Measurements from ENCODE around the gene MARCHF10. TPM values are rescaled to one million over a fixed set of nuclear protein-coding genes. Genes with fewer than 3 reads are reported as not detected.

MARCHF10 gene
- total RNA-seq, 1 donor = not detected

GRCh38 chr17:62804822-62805221 is 3.3 kb downstream of the MARCHF10 start:
- H3K9me3 ChIP-seq (ENCODE audit: low read depth, low read length) = no peaks in the 10 kb centered on the region
- peaks cover 13% of the 10 kb centered on the region for H3K27me3 ChIP-seq (ENCODE audit: insufficient read depth, low read length)
- H3K4me3 ChIP-seq (ENCODE audit: low read length) = no peak overlapping the region
- no peaks in the 10 kb centered on the region for H3K4me1 ChIP-seq (ENCODE audit: insufficient read depth, low read length)

DNA sequence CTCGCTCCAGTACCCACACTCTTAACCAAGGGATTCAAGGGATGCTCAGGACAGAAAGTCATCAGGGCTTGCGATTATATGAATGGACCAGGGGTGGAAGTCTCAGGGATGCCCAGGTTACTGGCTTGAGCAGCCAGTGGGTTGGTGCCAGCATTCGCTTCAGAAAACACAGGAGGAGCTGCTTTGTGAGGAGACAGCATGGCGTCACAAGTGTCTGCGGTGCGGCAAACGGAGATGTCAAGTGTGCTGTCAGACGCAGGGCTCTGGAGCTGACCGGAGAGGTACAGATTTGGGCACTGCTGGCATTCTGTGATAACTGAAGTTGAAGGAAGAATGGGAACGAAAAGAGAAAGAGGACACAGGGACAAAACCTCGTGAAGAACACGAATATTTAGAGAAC is 4.1 kb downstream of the MARCHF10 start:
- no peaks in the 10 kb centered on the region for H3K9me3 ChIP-seq (ENCODE audit: low read depth, low read length)
- H3K27me3 ChIP-seq (ENCODE audit: insufficient read depth, low read length) = peaks cover 13% of the 10 kb centered on the region
- H3K4me3 ChIP-seq (ENCODE audit: low read length) = no peak overlapping the region
- H3K4me1 ChIP-seq (ENCODE audit: insufficient read depth, low read length) = no peaks in the 10 kb centered on the region

DNA sequence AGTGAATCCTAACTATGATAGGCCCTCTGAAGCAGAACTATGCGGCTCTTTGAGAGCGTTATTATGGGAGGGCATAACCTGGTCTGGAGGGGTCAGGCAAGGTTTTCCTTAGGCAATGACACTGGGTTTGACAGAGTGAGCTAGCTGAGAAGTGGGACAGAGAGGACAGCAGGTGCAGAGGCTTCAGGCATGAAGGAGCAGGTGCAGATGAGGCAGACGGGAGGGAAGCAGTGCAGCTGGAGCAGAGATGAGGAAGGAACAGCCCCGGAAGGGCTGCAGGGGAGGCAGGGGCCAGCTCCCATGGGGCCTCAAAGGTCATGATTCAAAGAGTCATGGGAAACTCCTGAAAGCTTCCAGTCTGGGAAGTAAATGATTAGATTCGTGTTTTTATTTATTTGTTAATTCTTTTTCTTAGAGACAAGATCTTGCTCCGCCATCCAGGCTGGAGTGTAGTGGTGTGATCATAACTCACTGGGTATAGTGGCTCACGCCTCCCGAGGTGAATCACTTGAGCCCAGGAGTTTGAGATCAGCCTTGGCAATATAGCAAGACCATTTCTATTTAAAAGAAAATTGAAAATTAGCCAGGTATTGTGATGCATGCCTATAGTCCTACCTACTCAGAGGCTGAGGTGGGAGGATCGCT is 5.4 kb downstream of the MARCHF10 start:
- H3K4me1 ChIP-seq (ENCODE audit: insufficient read depth, low read length) = no peaks in the 10 kb centered on the region
- no peaks in the 10 kb centered on the region for H3K9me3 ChIP-seq (ENCODE audit: low read depth, low read length)
- peaks cover 8% of the 10 kb centered on the region for H3K27me3 ChIP-seq (ENCODE audit: insufficient read depth, low read length)
- H3K4me3 ChIP-seq (ENCODE audit: low read length) = no peak overlapping the region

DNA sequence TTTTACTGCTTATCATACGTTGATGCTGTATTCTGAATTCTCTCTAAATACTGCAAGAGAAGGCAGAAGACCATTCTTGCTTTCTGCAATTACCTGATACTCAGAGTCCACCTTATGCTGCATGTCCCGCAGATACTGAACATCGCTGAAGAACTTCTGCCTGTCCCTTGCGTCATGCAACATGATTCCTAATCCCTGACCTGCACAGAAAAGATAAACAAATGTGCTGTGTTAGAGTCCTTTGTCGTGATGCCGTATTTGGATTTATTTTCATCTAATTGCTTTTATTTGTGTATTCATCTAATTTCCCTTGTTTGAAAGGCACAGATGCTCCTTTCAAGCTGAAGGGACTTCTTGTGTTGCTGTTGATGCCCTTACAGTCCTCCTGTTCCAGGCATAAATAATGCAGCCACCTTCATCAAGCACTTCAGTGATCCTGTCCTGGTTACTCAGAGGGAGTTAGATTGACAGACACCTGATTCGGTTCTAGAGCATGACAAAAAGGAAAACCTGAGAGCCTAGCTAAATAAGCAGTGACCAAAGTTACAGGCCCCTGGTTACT is 6.5 kb downstream of the MARCHF10 start:
- H3K9me3 ChIP-seq (ENCODE audit: low read depth, low read length) = no peaks in the 10 kb centered on the region

GRCh38 chr17:62800585-62800984 is 7.5 kb downstream of the MARCHF10 start:
- no peaks in the 10 kb centered on the region for H3K27me3 ChIP-seq (ENCODE audit: insufficient read depth, low read length)
- no peaks in the 10 kb centered on the region for H3K9me3 ChIP-seq (ENCODE audit: low read depth, low read length)
- no peak overlapping the region for H3K4me3 ChIP-seq (ENCODE audit: low read length)
- no peaks in the 10 kb centered on the region for H3K4me1 ChIP-seq (ENCODE audit: insufficient read depth, low read length)

More for the DNA sequence above, 6.5 kb downstream of the MARCHF10 start:
- Histone ChIP-seq H3K4me1 (ENCODE audit: insufficient read depth, low read length) (no peaks in the 10 kb centered on the region), H3K27me3 (ENCODE audit: insufficient read depth, low read length) (peaks cover 4% of the 10 kb centered on the region), H3K4me3 (ENCODE audit: low read length) (no peak overlapping the region)

DNA sequence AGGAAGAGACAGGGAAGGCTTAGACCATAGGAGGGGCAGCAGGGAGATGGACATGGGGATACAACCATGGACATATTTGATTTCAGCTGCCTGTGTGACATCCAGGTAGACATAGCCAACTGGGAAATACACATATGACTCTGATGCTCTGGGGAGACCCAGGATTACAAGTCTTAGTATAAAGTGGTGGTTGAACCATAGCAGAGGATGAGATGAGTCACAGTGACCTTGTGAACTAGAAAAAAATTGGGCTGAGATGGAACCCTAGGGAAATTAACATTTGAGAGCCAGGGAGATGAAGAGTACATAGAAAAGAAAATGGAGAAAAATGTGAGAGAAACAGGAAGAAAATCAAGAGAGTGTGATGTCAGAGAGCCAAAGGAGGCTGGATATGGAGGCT is 10.2 kb downstream of the MARCHF10 start:
- Histone ChIP-seq H3K9me3 (ENCODE audit: low read depth, low read length) (no peaks in the 10 kb centered on the region), H3K4me1 (ENCODE audit: insufficient read depth, low read length) (peaks cover 7% of the 10 kb centered on the region), H3K4me3 (ENCODE audit: low read length) (no peak overlapping the region), H3K27me3 (ENCODE audit: insufficient read depth, low read length) (no peaks in the 10 kb centered on the region)

DNA sequence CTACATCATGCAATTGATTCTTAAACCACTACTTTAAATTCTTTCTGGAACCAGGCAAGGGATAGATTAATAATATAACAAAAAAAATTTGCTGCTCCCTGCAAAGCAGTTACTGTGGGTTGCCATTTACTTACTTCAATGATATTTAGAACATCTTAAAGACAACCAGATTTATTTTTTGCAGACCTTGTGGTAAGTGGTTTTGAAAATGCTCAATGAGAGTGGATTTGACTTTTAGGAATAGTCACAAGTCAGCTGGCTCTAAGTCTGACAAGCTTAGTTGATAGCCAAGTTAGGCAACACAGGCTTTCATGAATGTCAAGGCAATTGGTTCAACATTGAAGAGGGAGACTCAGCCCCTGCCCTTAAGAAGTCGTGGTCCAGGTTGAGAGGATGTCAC is 11.8 kb downstream of the MARCHF10 start:
- Histone ChIP-seq H3K4me1 (ENCODE audit: insufficient read depth, low read length) (peaks cover 7% of the 10 kb centered on the region), H3K4me3 (ENCODE audit: low read length) (no peak overlapping the region), H3K9me3 (ENCODE audit: low read depth, low read length) (no peaks in the 10 kb centered on the region), H3K27me3 (ENCODE audit: insufficient read depth, low read length) (no peaks in the 10 kb centered on the region)

GRCh38 chr17:62794666-62794971 is 13.5 kb downstream of the MARCHF10 start:
- Histone ChIP-seq H3K27me3 (ENCODE audit: insufficient read depth, low read length) (no peaks in the 10 kb centered on the region), H3K9me3 (ENCODE audit: low read depth, low read length) (no peaks in the 10 kb centered on the region), H3K4me1 (ENCODE audit: insufficient read depth, low read length) (peaks cover 7% of the 10 kb centered on the region), H3K4me3 (ENCODE audit: low read length) (no peak overlapping the region)

DNA sequence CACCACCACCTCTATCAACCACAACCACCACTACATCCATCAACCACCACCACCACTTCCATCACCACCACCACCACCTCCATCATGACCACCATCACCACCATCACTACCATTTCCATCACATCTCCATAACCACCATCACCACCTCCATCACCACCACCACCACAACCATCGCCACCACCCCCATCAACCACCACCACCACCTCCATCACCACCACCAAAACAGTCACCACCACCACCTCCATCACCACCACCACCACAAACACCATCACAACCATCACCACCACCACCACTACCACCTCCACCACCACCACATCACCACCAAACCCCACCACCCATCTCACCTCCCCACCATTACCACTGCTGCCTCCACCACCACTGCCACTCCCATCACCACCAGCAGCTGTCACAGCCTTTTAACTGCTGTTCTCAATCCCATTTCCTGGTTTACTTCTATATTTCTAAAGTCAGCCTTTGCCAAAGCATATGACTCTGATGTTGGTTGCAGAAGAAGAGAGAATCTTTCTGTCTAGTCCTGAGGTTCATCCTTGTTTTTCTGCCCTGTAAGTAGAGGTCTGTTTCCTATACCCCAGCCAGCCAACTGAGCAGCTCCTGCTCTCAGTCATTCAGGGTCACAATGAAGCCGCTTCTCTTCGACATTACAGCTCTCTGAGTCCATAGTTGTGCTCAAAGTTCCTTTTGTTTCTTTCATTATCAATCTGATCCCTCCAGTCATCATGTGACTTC is 14.0 kb downstream of the MARCHF10 start:
- Histone ChIP-seq H3K27me3 (ENCODE audit: insufficient read depth, low read length) (no peaks in the 10 kb centered on the region), H3K4me1 (ENCODE audit: insufficient read depth, low read length) (peaks cover 7% of the 10 kb centered on the region), H3K9me3 (ENCODE audit: low read depth, low read length) (no peaks in the 10 kb centered on the region), H3K4me3 (ENCODE audit: low read length) (no peak overlapping the region)

DNA sequence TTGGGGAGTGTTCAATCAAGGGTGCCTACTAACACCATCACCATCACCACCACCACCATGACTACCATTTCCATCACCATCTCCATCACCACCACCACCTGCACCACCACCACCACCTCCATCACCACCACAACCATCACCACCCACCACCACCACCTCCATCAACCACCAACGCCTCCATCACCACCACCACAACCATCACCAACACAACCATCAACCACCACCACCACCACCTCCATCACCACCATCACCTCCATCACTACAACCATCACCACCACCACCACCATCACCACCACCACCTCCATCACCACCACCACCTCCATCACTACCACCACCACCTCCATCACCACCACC is 15.7 kb downstream of the MARCHF10 start:
- H3K27me3 ChIP-seq (ENCODE audit: insufficient read depth, low read length) = no peaks in the 10 kb centered on the region
- no peaks in the 10 kb centered on the region for H3K9me3 ChIP-seq (ENCODE audit: low read depth, low read length)
- no peak overlapping the region for H3K4me3 ChIP-seq (ENCODE audit: low read length)
- peaks cover 7% of the 10 kb centered on the region for H3K4me1 ChIP-seq (ENCODE audit: insufficient read depth, low read length)

GRCh38 chr17:62791767-62792446 is 16.2 kb downstream of the MARCHF10 start:
- H3K27me3 ChIP-seq (ENCODE audit: insufficient read depth, low read length) = no peaks in the 10 kb centered on the region

DNA sequence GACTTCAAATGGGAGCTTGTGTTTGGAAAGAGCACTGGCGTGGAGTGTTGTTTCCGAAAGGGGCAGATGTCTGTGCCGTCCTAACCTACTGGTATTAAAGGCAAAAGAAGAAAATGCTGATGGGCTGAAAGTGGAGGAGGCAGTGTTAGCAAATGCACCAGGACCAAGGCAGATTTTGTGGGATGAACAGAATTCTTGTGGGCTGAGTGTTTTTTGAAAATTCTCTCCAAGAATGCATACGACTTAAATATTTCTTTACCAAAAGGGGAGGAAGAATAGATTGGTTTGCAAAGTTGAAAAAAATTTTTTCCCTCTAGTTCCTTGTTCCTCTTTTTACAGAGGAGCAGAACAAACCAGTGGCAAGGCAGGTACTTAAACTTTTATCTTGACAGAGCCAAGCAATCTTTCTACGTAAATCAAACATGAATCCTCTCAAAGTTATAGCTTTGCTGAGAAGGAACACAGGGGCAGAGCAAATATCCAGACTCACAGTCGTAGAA is 16.8 kb downstream of the MARCHF10 start:
- Histone ChIP-seq H3K4me3 (ENCODE audit: low read length) (no peak overlapping the region), H3K27me3 (ENCODE audit: insufficient read depth, low read length) (no peaks in the 10 kb centered on the region), H3K4me1 (ENCODE audit: insufficient read depth, low read length) (peaks cover 7% of the 10 kb centered on the region), H3K9me3 (ENCODE audit: low read depth, low read length) (no peaks in the 10 kb centered on the region)

More at GRCh38 chr17:62791767-62792446, 16.2 kb downstream of the MARCHF10 start:
- Histone ChIP-seq H3K9me3 (ENCODE audit: low read depth, low read length) (no peaks in the 10 kb centered on the region), H3K4me3 (ENCODE audit: low read length) (no peak overlapping the region), H3K4me1 (ENCODE audit: insufficient read depth, low read length) (peaks cover 7% of the 10 kb centered on the region)

GRCh38 chr17:62790564-62790986 is 17.5 kb downstream of the MARCHF10 start:
- H3K9me3 ChIP-seq (ENCODE audit: low read depth, low read length) = no peaks in the 10 kb centered on the region
- H3K4me3 ChIP-seq (ENCODE audit: low read length) = no peak overlapping the region
- H3K4me1 ChIP-seq (ENCODE audit: insufficient read depth, low read length) = peaks cover 7% of the 10 kb centered on the region
- H3K27me3 ChIP-seq (ENCODE audit: insufficient read depth, low read length) = no peaks in the 10 kb centered on the region

GRCh38 chr17:62787366-62787765 is 20.7 kb downstream of the MARCHF10 start:
- Histone ChIP-seq H3K4me1 (ENCODE audit: insufficient read depth, low read length) (no peaks in the 10 kb centered on the region), H3K9me3 (ENCODE audit: low read depth, low read length) (no peaks in the 10 kb centered on the region), H3K4me3 (ENCODE audit: low read length) (no peak overlapping the region), H3K27me3 (ENCODE audit: insufficient read depth, low read length) (no peaks in the 10 kb centered on the region)

DNA sequence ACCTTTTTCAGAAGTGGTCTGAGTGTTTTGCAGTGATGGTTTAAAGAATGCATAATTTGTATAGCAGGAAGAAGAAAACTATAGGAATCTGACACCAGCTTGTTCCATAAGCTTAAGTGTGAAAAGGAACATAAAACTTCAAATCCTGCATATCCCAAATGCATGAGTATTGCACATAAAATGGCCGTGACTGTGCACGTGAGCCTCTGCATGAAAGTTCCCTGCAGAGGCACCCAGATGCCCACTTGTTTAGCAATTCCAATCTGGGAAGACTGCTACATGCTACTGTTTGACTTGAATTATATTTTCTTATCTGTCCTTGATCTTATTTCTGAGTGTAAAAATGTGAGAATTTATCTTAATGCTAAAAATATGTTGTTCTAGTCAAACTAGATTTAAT is 21.5 kb downstream of the MARCHF10 start:
- Histone ChIP-seq H3K4me1 (ENCODE audit: insufficient read depth, low read length) (peaks cover 6% of the 10 kb centered on the region), H3K27me3 (ENCODE audit: insufficient read depth, low read length) (no peaks in the 10 kb centered on the region), H3K9me3 (ENCODE audit: low read depth, low read length) (no peaks in the 10 kb centered on the region), H3K4me3 (ENCODE audit: low read length) (no peak overlapping the region)

Measured in mononuclear cell (primary cell).